ENCODE data around the gene ITGA11.
"Not testable (repeated sequence)": the region's sequence is repeated elsewhere in the genome, so short reads cannot be mapped to it uniquely, and the experiment has no call there.

Gene ITGA11

GRCh38 chr15:68425428-68426060 is 6.4 kb downstream of the ITGA11 start:
- no peak for DNase-seq (ENCODE audit: low read depth, low spot score)

- no peak for DNase-seq (ENCODE audit: low read depth, low spot score)
Observed at GRCh38 chr15:68424754-68425390, 7.1 kb downstream of the ITGA11 start.

- no peak for DNase-seq (ENCODE audit: low read depth, low spot score)
Observed at GRCh38 chr15:68423359-68424296, 8.3 kb downstream of the ITGA11 start.

GRCh38 chr15:68422403-68423145 is 9.4 kb downstream of the ITGA11 start:
- not testable (repeated sequence) for DNase-seq (ENCODE audit: low read depth, low spot score)

GRCh38 chr15:68421798-68422402 is 10.1 kb downstream of the ITGA11 start:
- DNase-seq (ENCODE audit: low read depth, low spot score) = no peak

GRCh38 chr15:68421115-68421551 is 10.8 kb downstream of the ITGA11 start:
- no peak for DNase-seq (ENCODE audit: low read depth, low spot score)

GRCh38 chr15:68420186-68420684 is 11.7 kb downstream of the ITGA11 start:
- DNase-seq (ENCODE audit: low read depth, low spot score) = no peak

- no peak for DNase-seq (ENCODE audit: low read depth, low spot score)
Observed at GRCh38 chr15:68419301-68420175, 12.4 kb downstream of the ITGA11 start.

GRCh38 chr15:68418611-68419161 is 13.3 kb downstream of the ITGA11 start:
- DNase-seq (ENCODE audit: low read depth, low spot score) = peak; percentile 18

- DNase-seq (ENCODE audit: low read depth, low spot score) = no peak
Observed at GRCh38 chr15:68417897-68418296, 14.1 kb downstream of the ITGA11 start.

GRCh38 chr15:68417051-68417450 is 14.9 kb downstream of the ITGA11 start:
- DNase-seq (ENCODE audit: low read depth, low spot score) = no peak

- no peak for DNase-seq (ENCODE audit: low read depth, low spot score)
Observed at GRCh38 chr15:68416158-68416535, 15.8 kb downstream of the ITGA11 start.

GRCh38 chr15:68415501-68416157 is 16.3 kb downstream of the ITGA11 start:
- DNase-seq (ENCODE audit: low read depth, low spot score) = no peak

- no peak for DNase-seq (ENCODE audit: low read depth, low spot score)
Observed at GRCh38 chr15:68415061-68415460, 16.9 kb downstream of the ITGA11 start.

- no peak for DNase-seq (ENCODE audit: low read depth, low spot score)
Observed at GRCh38 chr15:68414591-68414990, 17.4 kb downstream of the ITGA11 start.

GRCh38 chr15:68414206-68414555 is 17.8 kb downstream of the ITGA11 start:
- no peak for DNase-seq (ENCODE audit: low read depth, low spot score)

GRCh38 chr15:68413363-68414205 is 18.4 kb downstream of the ITGA11 start:
- no peak for DNase-seq (ENCODE audit: low read depth, low spot score)

- no peak for DNase-seq (ENCODE audit: low read depth, low spot score)
Observed at GRCh38 chr15:68412218-68412617, 19.7 kb downstream of the ITGA11 start.
